ENCODE data around the gene ZNF827.

Gene ZNF827

DNA sequence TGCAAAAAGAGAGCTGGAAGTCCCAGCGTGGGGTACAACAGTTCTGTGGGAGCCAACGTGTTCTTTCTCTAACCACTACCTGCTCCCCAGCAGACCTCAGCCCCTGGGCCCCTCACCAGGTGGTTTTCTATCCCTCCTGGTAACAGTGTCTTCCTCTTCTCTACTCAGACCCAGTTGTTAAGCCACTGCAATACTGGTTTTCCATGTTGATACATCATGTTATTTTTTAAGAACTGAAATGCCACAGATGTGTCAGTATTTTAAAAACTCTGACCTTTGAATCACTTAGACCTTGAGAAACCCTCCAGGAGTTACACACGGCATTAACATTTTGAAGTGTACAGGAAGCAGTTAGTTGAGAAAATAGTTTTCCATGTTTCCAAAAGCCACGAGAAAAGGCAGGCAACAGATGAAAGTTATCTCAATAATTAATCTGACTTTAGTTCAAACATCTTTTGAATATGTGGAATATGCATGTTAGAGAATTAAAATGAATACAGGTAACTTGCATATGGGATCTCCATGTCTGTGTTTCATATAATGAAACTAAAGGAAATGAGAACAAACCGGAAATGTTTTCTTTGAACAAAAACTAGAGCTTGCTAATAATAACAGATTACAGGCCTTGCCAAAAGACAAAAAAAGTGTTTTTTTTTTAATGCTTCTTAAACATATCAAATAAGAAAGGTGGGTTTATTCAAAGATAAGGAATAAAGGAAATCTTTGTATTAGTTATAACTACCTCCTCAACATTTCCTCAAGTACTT is 108.8 kb downstream of the ZNF827 start:
- DNase-seq (ENCODE audit: low read depth): no peak

- no peak for DNase-seq (ENCODE audit: low read depth)
These were observed 109.7 kb downstream of the ZNF827 start for GRCh38 chr4:145828802-145829485.

DNA sequence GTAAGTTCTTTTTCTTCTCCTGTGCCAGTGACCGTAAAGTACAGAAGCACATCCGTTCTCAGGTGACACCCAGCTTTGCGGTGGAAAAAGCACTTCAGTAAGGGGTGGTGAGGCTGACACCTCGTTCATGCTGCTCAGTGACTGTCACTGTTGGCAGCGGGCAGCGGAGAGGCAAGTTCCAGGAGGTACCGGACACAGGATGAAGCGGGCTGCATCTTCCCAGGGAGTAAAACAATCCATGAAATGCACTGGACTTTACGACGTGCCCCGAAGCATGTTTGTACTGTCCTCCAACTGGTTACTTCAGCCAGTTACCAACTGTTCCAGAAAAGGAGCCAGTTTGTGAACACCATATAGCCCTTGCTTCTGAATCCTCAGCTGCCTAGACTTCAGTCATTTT is 110.7 kb downstream of the ZNF827 start:
- no peak for DNase-seq (ENCODE audit: low read depth)

GRCh38 chr4:145825255-145825654 is 113.4 kb downstream of the ZNF827 start:
- no peak for DNase-seq (ENCODE audit: low read depth)

DNA sequence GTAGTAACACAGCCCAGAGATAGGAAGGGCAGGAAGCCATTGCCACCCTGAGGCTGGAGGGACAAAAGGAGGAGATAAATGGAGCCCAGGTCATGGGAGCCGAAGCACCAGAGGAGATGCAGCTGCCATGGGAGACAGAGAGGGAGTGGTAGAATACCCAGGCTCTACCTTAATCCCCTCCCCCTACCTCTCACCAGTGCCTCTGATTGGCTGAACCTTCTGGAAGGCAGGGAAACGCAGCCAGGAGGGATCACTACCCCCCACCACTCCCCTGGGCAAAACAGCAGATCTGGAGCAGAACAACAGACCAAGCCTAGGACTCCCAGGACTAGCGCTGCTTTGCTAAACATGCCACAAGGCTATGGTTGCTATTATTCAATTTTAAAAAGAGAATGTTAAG is 114.2 kb downstream of the ZNF827 start:
- DNase-seq (ENCODE audit: low read depth): no peak

- DNase-seq (ENCODE audit: low read depth): no peak
These were observed 114.9 kb downstream of the ZNF827 start for GRCh38 chr4:145823743-145824142.

DNA sequence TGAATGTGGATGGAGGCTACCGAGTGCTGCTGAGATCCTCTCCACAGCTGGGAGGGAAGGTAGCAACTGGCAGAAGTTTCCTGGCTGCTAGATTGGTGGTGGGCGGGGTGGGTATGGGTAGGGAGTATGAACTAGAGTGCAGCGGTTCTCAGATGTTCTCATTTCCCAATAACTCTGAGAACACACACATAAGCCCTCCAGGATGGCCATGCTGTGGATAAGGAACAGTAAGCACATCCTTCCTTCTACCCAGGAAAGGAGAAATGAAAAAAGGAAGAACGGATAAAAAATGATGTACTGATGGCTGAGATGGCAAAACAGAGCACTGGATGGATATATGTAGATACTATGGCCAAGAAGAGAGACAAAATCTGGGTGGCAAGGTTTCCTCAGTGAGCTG is 116.0 kb downstream of the ZNF827 start:
- no peak for DNase-seq (ENCODE audit: low read depth)

DNA sequence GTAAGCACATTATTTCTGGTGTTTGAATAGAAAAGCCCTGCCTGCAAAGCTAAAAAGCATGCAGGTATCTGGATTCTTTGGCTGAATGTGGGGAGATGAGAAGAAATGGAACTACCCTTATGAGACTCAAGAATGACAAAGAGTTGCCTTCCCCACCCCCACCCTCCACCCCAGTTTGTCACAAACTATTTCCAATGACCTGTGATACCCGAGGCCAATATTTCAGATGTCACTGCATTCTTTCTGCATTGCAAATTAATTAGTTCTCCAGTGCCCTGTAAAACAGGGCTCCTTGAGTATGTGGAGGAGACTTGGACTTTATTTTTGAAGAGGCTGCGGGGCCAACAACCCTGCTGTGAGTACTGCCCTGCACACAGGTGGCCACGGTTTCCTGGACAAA is 116.4 kb downstream of the ZNF827 start:
- no peak for DNase-seq (ENCODE audit: low read depth)

GRCh38 chr4:145821766-145822165 is 116.9 kb downstream of the ZNF827 start:
- no peak for DNase-seq (ENCODE audit: low read depth)

GRCh38 chr4:145820407-145820806 is 118.2 kb downstream of the ZNF827 start:
- no peak for DNase-seq (ENCODE audit: low read depth)

DNA sequence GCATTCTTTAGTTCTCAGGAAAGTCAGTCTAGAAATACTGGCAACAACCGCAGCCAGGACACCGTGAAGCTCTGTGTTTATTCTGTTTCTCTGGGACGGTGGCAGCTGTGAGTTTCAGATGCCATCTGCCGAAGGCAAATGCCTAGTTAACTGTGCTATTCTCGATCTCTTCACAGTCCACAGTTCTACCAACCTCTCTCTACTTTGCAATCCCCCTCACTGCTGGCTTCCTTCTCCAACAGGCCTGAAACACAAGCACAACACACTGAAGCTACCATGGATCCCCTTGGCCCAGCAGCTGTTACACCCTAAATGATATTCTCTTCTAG is 118.8 kb downstream of the ZNF827 start:
- DNase-seq (ENCODE audit: low read depth): no peak

GRCh38 chr4:145819101-145819852 is 119.3 kb downstream of the ZNF827 start:
- DNase-seq (ENCODE audit: low read depth): no peak

DNA sequence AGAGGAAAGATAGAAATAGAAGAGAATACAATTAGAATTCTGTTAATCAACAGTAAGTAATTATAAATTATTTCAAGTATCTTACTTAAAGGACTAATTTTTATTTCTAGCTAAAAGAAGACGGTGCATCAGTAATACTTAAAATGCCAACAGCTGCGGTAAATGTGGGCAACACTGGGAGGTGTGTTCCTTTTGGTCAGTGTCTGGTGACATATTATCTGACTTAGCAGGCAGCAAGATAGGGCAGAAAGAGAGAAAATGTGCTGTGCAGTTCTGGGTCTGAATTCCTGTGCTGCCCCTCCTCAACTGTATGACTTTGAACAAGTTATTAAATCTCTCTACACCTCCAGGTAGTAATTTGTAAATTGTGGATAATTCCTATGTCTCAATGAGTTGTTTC is 120.6 kb downstream of the ZNF827 start:
- DNase-seq (ENCODE audit: low read depth): no peak

DNA sequence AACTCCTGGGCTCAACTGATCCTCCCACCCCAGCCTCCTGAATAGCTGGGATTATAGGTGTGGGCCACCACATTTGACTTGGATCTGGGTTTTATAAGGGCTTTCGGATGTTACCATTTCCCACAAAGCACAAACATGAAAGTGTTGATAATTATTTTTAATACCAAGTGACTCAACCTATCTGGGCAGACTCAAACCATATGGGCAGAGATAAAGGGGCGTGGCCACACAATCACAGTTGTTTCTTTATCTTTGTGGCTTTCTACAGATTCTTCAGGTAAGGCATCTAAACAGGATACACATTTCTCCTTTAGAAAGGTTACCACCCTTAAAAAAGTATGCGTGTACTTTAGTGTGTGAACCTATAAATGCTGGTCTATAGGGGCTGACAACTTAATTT is 122.5 kb downstream of the ZNF827 start:
- DNase-seq (ENCODE audit: low read depth): no peak

GRCh38 chr4:145815626-145816025 is 123.0 kb downstream of the ZNF827 start:
- no peak for DNase-seq (ENCODE audit: low read depth)

DNA sequence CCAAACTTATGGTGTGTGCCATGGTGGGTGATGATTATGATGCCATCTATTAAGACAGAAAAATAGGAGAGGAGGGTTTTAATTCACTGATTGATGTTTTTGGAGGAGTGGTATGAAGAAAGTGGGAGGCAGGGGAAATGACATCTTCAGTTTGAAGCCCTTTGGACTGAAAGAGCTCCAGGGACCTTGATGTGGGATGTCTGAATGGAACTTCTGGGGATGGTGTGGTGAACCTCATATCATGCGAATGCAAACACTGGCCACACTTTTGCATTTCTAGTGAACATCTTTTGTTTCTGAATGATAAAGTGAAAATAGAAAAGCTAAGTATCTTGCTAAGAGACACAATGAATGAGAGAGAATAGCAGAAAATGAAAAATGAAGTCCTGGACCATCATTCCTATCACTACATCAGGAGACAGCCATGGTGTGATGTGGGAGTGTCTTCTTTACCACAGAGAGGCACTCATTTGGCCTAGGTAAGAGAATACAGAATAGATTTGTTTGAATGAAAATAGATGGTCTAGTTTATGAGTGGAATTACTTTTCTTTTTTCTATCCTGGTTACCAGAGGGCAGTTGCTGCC is 123.5 kb downstream of the ZNF827 start:
- DNase-seq (ENCODE audit: low read depth): no peak

GRCh38 chr4:145814246-145814645 is 124.4 kb downstream of the ZNF827 start:
- DNase-seq (ENCODE audit: low read depth): no peak

GRCh38 chr4:145812919-145813318 is 125.7 kb downstream of the ZNF827 start:
- DNase-seq (ENCODE audit: low read depth): no peak

DNA sequence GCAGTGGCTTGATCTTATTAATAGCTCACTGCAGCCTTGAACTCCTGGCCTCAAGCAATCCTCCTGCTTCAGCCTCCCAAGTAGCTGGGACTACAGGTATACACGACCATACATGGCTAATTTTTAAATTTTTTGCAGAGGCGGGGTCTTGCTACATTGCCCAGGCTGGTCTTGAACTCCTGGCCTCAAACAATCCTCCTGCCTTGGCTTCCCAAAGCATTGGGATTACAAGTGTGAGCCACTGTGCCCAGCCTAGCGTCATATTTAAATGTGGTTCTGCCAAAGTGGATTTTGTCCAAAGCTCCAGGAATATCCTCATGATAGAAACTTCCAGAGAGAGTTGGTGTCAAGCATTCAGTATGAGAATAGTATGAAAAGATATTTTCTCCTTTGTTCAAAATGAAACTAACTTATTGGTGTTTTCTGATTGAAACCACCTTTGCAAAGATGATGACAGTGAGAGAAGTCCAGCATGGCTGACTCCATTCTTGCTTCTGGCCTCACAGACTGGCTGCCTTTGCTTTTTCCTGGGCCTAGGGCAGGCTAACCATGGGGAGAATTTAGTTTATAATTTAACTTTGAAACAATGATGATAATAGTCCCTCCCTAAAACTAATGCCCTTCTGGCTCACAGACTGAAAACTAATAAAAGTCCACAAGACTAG is 129.6 kb downstream of the ZNF827 start:
- DNase-seq (ENCODE audit: low read depth): no peak

DNA sequence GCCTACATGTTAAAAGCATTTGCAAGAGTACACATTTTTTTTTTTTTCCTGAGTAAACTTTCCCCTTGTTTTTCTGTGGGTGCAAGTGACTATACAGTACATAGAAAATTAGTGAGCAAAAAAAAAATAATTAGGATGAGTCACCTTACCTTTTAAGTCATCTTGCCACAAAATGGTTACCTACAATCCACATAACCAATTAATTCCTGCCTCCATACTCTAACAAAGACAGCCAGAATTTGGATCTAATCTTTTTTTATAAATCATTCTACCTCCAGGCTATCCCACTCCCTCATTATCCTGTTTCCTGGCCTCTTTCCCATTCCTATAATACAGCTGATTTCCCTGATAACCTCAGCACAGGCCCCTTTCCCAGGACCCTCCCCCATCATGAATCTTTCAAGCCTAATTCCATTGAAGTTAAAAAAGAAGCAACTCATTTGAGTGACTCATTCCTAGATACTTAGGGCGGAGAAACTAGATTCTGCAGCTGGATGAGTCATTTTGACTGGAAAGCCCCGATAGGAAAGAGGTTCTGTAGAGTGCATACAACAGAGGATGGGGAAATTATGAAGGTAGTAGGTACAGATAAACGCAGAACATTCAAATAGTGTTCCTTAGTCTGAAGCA is 130.5 kb downstream of the ZNF827 start:
- no peak for DNase-seq (ENCODE audit: low read depth)

DNA sequence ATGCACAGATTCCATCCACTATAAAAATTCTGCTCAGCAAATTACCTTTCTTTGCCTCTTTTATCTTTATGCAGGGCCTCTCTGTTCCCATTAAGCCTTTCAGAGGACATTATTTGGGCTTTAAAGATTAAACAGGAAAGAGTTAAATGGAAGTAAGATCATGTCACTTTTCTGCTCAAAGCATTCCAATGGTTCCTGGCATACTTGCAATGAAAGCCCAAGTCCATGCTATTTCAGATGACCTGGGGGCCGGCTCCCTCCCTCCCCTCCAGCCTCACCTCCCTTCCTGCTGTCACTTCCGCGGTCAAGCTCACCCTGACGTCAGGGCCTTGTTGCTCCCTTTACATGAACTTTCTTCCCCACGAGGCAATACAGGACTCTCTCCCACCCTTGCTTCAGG is 133.1 kb downstream of the ZNF827 start:
- no peak for DNase-seq (ENCODE audit: low read depth)

DNA sequence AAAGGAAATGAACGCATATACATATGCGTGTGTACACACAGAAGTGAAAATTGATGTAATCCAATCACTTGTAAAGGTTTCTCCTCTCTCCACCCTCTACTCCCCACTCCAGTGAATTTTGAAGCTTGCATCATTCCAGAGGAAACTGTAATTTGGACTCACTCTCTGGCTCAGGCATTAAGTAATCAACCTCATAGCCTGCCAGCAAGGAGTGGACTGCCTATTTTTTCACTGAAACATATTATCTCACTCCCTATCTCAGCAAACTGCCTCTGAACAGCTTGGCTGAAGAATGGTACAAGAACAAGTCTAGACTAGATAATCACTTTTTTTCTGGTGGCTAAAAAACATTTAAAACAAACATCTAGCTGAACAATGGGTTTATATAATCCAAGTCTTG is 134.5 kb downstream of the ZNF827 start:
- DNase-seq (ENCODE audit: low read depth): no peak
